Smooth muscle cell (in vitro differentiated cells): ENCODE results near the gene HMX2. TPM values are rescaled to one million over a fixed set of nuclear protein-coding genes. Genes with fewer than 3 reads are reported as not detected.

Experiments
- DNase-seq: peaks from one replicate; lab custom pipeline; 2025; ENCODE audit not compliant: unreplicated experiment; lab: John Stamatoyannopoulos, UW
- H2AFZ ChIP-seq: fragments of 200-600 bp; sonication (generic); 2 replicates; pipeline ENCODE4 v1.6.0; 2016; ENCODE audit warnings: antibody characterized with exemption, low read depth, mild to moderate bottlenecking
- H3F3A ChIP-seq: fragments of 200-600 bp; sonication (generic); 2 replicates; pipeline ENCODE4 v1.6.0; 2017; ENCODE audit warnings: antibody characterized with exemption, low read depth
- H3K27ac ChIP-seq: fragments of 200-600 bp; sonication (generic); 2 replicates; pipeline ENCODE4 v1.5.1; 2016; ENCODE audit warnings: low read depth, mild to moderate bottlenecking
- H3K27me3 ChIP-seq: fragments of 200-600 bp; sonication (generic); 2 replicates; pipeline ENCODE4 v1.6.1; 2016; ENCODE audit warnings: low read depth, mild to moderate bottlenecking
- H3K36me3 ChIP-seq: fragments of 200-600 bp; sonication (generic); 2 replicates; pipeline ENCODE4 v1.5.1; 2016; ENCODE audit warnings: low read depth
- H3K4me1 ChIP-seq: fragments of 200-600 bp; sonication (generic); 2 replicates; pipeline ENCODE4 v1.5.1; 2016; ENCODE audit warnings: low read depth
- H3K4me2 ChIP-seq: fragments of 200-600 bp; sonication (generic); 2 replicates; pipeline ENCODE4 v1.6.0; 2016; ENCODE audit warnings: mild to moderate bottlenecking
- H3K4me3 ChIP-seq: fragments of 200-600 bp; sonication (generic); 2 replicates; pipeline ENCODE4 v1.5.1; 2016; ENCODE audit warnings: mild to moderate bottlenecking
- H3K79me2 ChIP-seq: fragments of 200-600 bp; sonication (generic); 2 replicates; pipeline ENCODE4 v1.6.0; 2016; ENCODE audit warnings: low read depth, mild to moderate bottlenecking
- H3K9ac ChIP-seq: fragments of 200-600 bp; sonication (generic); 2 replicates; pipeline ENCODE4 v1.6.0; 2016; ENCODE audit warnings: low read depth
- H3K9me3 ChIP-seq: fragments of 200-600 bp; sonication (generic); replicated peaks from 2 replicates; pipeline ENCODE4 v1.5.1; 2016; ENCODE audit warnings: low read depth
- H4K20me1 ChIP-seq: fragments of 200-600 bp; sonication (generic); 2 replicates; pipeline ENCODE4 v1.6.0; 2016; ENCODE audit warnings: low read depth
- WGBS: methylation state at CpG from one replicate; pipeline ENCODE4 v1.1.7; 2016; ENCODE audit warnings: low lambda C conversion rate; 5-methylcytosine and 5-hydroxymethylcytosine counted together
- polyA plus RNA-seq: library from polyadenylated mRNA; unstranded; fragments of >200 nt; fragmentation: Nextera tagmentation; extraction: Ambion mirVana; gene quantifications from 2 replicates; pipeline ENCODE4 v1.2.1, GENCODE V29; 2016
- total RNA-seq: library from RNA; depleted of rRNA; stranded (reverse); fragments of >200 nt; gene quantifications from 2 replicates; pipeline ENCODE4 v1.2.3, GENCODE V29; 2014
- TF ChIP-seq, protein P1 (sequence below): fragments of 200-600 bp; sonication (generic); IDR thresholded peaks from 2 replicates; pipeline ENCODE4 v1.5.1; 2017; ENCODE audit warnings: borderline replicate concordance, mild to moderate bottlenecking, antibody characterized with exemption; ENCODE audit not compliant: insufficient read depth, poor library complexity, severe bottlenecking

HMX2 gene
- total and polyA plus RNA-seq, 2 experiments from 2014 or later, result not detected

- H3K4me1 ChIP-seq, result peaks cover 45% of the 10 kb centered on the region
- no peak overlapping the region for H3K9ac ChIP-seq
- no peaks in the 10 kb centered on the region for H4K20me1 ChIP-seq
- no peak for DNase-seq
- no peak overlapping the region for H2AFZ ChIP-seq
- no peak overlapping the region for H3K27ac ChIP-seq
- no peaks in the 10 kb centered on the region for H3K9me3 ChIP-seq
- no peaks in the 10 kb centered on the region for H3K79me2 ChIP-seq
- TF ChIP-seq, protein P1, sequence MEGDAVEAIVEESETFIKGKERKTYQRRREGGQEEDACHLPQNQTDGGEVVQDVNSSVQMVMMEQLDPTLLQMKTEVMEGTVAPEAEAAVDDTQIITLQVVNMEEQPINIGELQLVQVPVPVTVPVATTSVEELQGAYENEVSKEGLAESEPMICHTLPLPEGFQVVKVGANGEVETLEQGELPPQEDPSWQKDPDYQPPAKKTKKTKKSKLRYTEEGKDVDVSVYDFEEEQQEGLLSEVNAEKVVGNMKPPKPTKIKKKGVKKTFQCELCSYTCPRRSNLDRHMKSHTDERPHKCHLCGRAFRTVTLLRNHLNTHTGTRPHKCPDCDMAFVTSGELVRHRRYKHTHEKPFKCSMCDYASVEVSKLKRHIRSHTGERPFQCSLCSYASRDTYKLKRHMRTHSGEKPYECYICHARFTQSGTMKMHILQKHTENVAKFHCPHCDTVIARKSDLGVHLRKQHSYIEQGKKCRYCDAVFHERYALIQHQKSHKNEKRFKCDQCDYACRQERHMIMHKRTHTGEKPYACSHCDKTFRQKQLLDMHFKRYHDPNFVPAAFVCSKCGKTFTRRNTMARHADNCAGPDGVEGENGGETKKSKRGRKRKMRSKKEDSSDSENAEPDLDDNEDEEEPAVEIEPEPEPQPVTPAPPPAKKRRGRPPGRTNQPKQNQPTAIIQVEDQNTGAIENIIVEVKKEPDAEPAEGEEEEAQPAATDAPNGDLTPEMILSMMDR, result no peak
- peaks cover 100% of the 10 kb centered on the region for H3K27me3 ChIP-seq
- H3K36me3 ChIP-seq, result no peaks in the 10 kb centered on the region
- WGBS, result 2% methylated on average over 83 of the region's 83 CpGs
- no peaks in the 10 kb centered on the region for H3F3A ChIP-seq
- H3K4me2 ChIP-seq, result peak overlapping the region; percentile 79
- H3K4me3 ChIP-seq, result peak overlapping the region; percentile 8
Observed at GRCh38 chr10:123136806-123137642, 10.9 kb upstream of the HMX2 start.

- TF ChIP-seq, protein P1, result no peak
- H3K79me2 ChIP-seq, result no peaks in the 10 kb centered on the region
- no peak overlapping the region for H3K9ac ChIP-seq
- peak overlapping the region; percentile 17 for H3K4me3 ChIP-seq
- no peak for DNase-seq
- H3K4me1 ChIP-seq, result peaks cover 40% of the 10 kb centered on the region
- 6% methylated on average over 7 of the region's 7 CpGs for WGBS
- no peak overlapping the region for H3K27ac ChIP-seq
- no peaks in the 10 kb centered on the region for H4K20me1 ChIP-seq
- H3K27me3 ChIP-seq, result peaks cover 100% of the 10 kb centered on the region
- H3K9me3 ChIP-seq, result no peaks in the 10 kb centered on the region
- H3K36me3 ChIP-seq, result no peaks in the 10 kb centered on the region
- no peak overlapping the region for H2AFZ ChIP-seq
- no peaks in the 10 kb centered on the region for H3F3A ChIP-seq
- peak overlapping the region; percentile 76 for H3K4me2 ChIP-seq
Observed at GRCh38 chr10:123139165-123139520, 8.8 kb upstream of the HMX2 start.

DNA sequence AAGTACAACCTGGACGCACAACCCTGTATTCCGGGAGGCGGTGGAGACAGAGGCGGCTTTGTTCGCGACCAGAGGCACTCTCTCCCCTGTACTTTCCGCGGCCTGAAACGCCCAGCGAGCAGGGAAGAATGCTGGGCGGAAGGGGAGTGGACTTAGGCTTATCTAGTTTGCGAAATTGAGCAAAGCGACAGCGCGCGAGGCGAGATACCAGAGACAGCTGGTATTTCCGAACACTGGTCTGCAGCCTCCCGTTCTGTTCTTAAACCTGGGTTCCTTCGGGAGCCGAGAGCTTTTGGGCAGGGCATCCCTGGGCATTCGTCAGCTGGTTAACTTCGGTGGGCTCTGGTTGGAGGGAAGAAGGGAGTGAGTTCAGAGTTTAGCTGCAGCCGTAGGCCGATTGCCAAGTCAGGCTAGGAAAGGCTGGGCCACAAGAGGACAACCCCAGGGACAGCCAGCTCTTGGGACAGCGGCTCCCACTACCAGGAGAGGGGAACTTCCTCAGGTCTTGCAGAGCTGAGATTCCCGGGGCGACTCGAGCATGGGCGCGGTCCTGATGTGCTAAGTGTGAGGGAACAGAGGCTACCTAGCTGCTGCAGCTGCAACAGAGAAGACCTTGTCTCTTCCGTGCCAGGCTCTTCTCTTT is 8.3 kb upstream of the HMX2 start:
- H3K9ac ChIP-seq, result no peak overlapping the region
- H3K9me3 ChIP-seq, result no peaks in the 10 kb centered on the region
- WGBS, result 2% methylated on average over 32 of the region's 32 CpGs
- no peaks in the 10 kb centered on the region for H3K79me2 ChIP-seq
- peak overlapping the region; percentile 17 for H3K4me3 ChIP-seq
- no peaks in the 10 kb centered on the region for H3F3A ChIP-seq
- no peak overlapping the region for H3K27ac ChIP-seq
- peak overlapping the region; percentile 54 for H2AFZ ChIP-seq
- peak overlapping the region; percentile 76 for H3K4me2 ChIP-seq
- DNase-seq, result no peak
- H3K36me3 ChIP-seq, result no peaks in the 10 kb centered on the region
- peaks cover 37% of the 10 kb centered on the region for H3K4me1 ChIP-seq
- H4K20me1 ChIP-seq, result no peaks in the 10 kb centered on the region
- H3K27me3 ChIP-seq, result peaks cover 100% of the 10 kb centered on the region
- TF ChIP-seq, protein P1, result no peak
